HG03108 (cell line): ENCODE measurements around the gene JAM3.
"Not testable (repeated sequence)": the region's sequence is repeated elsewhere in the genome, so short reads cannot be mapped to it uniquely, and the experiment has no call there.

Experiments
- ATAC-seq: cut with Tn5 transposase; IDR thresholded peaks from one replicate; pipeline ENCODE4 v1.9.1; 2021; ENCODE audit warnings: moderate library complexity; ENCODE audit not compliant: unreplicated experiment

JAM3 gene

DNA sequence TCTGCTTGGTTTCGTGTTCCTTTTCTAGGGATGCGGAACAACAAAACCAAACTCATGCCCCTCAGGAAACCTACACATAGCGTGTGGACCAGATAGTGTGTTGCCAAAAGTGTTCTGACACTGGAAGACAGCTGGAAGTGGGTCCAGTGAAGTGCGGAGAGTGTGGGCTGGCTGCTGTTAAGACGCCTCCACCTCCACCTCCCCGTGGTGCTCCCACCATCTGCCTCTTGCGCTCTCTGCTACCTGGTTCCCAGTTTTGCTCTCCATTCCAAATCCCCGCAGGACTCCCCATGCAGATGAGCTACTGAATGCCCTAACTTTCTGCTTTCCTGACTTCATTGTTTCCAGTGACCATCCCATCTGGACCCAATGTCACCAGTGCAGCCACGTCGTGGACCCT is 103.1 kb downstream of the JAM3 start:
- ATAC-seq: no peak

DNA sequence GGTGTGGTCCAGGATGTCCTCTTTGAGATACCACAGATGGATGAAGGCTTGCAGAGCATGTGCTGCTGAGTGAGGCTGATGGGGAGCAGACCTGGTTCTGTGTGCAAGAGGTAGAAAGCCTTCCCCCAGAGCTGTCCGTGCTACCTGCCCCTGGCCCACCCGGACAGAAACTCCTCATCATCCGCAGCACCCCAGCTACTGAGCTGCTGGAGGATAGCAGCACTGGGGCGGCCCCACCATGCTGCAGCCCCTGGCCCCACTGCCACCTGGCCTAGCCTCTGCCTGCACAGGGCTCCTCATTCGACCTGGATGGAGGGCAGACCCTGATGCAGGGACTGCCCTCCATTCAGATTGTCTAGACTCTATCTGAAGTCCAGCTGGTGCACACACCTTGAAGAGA is 104.4 kb downstream of the JAM3 start:
- no peak for ATAC-seq

DNA sequence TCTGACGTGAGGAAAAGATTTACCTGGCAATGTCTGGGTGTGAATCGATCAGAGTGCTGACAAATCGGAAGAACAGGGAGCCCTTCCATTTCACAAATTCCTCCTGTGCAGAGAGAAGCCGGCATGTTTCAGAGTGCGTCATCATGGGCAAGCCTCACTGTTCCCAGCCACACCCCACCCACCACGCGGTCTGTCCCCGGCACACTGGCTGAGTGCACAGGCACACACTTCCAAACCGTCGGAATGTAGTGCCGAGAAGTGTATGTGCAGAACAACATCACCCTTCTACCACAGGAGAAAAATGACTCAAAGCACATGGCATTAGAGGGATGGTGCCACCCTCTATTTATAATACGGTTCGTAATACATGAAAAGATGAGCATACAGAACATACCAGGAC is 107.4 kb downstream of the JAM3 start:
- no peak for ATAC-seq

DNA sequence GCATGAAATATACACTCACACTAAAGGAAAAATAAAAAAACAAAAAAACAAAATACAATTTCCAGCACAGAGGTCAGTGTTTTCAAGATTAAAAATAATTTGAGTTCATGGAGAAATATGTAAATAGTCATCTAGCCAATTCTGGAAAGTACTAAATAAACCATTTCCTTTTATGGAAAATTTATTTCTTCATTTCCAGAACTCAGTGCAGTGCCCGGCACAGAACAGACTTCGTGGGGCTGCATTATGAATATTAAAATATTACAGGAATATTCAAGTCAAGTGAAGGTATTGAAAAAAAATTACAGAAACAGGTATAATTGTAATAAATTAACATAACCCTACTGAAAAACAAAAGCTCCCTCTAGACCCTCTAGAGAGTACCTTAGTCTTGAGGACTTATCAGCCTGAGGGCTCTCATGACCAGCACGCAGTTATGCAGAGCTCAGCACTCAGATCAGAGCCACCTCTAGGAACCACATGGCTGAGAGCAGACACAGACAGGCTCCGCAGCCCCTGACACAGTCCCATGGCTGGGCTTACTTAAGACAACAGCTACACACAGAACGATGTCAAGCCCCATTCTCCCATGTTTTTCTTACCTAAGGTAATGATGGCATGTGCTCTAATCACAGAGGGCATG is 109.3 kb downstream of the JAM3 start:
- no peak for ATAC-seq

DNA sequence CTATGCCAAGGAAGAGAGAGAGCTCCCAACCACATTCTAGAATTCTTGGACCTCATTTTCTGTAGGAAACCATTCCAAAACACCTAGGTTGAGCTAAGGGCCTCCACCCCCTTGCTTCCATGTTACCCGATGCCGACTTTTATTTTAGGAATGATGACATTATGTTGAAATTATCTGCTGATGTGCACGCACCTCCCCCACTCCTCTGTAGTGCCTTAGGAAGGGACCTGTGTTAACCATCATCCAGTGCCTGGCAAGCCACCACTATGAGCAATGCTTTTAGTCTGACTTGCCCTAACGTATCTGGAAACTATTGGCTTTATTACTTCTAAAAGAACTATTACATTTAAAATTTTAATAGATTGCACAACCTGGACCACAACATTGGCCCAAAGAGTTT is 112.8 kb downstream of the JAM3 start:
- no peak for ATAC-seq

DNA sequence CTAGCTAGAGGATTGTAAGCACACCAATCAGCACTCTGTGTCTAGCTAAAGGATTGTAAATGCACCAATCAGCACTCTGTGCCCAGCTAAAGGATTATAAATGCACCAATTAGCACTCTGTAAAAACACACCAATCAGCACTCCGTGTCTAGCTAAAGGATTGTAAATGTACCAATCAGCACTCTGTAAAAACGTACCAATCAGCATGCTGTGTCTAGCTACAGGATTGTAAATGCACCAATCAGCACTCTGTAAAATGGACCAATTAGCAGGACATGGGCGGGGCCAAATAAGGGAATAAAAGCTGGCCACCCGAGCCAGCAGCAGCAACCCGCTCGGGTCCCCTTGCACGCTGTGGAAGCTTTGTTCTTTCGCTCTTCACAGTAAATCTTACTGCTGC is 119.2 kb downstream of the JAM3 start:
- ATAC-seq: not testable (repeated sequence)

DNA sequence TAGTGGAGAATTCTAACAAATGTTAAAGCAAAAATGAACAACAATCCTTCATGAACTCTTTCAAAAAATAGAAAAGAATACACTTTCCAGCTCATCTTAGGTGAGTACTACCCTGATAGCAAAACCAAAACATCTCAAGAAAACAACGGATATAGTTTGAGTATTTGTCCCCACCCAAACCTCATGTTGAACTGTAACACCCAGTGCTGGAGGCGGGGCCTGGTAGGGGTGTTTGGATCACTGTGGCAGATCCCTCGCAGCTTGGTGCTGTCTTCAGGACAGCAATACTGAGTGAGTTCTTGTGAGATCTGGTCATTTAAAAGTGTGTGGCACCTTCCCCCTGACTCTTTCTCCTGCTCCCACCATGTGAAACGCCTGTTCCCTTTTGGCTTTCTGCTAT is 127.9 kb downstream of the JAM3 start:
- ATAC-seq: no peak

DNA sequence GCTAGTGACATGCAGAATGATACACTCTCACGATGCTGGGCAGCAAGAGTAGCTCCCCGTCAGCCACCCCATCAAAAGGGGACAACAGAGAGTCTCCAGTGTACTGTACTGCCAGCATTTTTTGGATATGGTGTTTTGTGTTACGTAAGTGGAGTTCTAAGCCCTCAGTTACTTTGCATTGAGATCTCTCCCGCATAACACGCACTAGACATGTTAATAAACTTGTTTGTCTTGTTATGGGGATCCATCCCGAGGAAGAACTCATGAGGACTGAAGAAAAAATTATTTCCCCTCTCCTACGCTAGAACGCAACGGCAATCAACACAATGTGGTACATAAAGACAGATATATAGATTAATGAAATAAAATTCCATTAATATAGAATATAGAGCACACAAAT is 130.7 kb downstream of the JAM3 start:
- ATAC-seq: no peak

DNA sequence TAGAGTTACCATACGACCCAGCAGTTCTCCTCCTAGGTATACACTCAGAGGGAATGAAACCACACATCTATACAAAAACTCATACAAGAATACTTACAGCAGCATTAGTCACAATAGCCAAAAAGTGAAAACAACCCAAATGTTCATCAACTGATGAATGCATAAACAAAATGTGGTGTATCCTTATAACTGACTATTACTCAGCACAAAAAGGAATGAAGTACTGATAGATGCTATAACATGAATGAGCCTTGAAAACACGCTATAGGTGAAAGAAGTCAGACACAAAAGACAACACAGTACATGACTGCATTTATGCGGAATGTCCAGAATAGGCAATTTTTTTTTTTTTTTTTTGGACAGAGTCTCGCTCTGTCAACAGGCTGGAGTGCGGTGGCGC is 131.8 kb downstream of the JAM3 start:
- no peak for ATAC-seq
